Stimulated activated CD8-positive, alpha-beta memory T cell treated with anti-CD3 and anti-CD28 coated beads, Interleukin-15, amount 100 ng/mL, for 24 hours (primary cell): Measurements from ENCODE around the gene NCKAP5.

Experiments used
- DNase-seq: peaks from one replicate; pipeline ENCODE4 v3.0.0-alpha.2; 2020; ENCODE audit warnings: low read depth

NCKAP5 gene

GRCh38 chr2:132752421-132753206 is 815.6 kb downstream of the NCKAP5 start:
- no peak for DNase-seq

- DNase-seq = no peak
Observed at GRCh38 chr2:132751836-132752235, 816.4 kb downstream of the NCKAP5 start.

GRCh38 chr2:132750606-132751005 is 817.7 kb downstream of the NCKAP5 start:
- DNase-seq = no peak

- DNase-seq = no peak
Observed at GRCh38 chr2:132747046-132747445, 821.2 kb downstream of the NCKAP5 start.

- no peak for DNase-seq
Observed at GRCh38 chr2:132741754-132742153, 826.5 kb downstream of the NCKAP5 start.

- no peak for DNase-seq
Observed at GRCh38 chr2:132740081-132740720, 828.1 kb downstream of the NCKAP5 start.

- no peak for DNase-seq
Observed at GRCh38 chr2:132738223-132738622, 830.0 kb downstream of the NCKAP5 start.

- no peak for DNase-seq
Observed at GRCh38 chr2:132736059-132736458, 832.2 kb downstream of the NCKAP5 start.

GRCh38 chr2:132734961-132735360 is 833.3 kb downstream of the NCKAP5 start:
- no peak for DNase-seq

GRCh38 chr2:132733094-132733493 is 835.2 kb downstream of the NCKAP5 start:
- no peak for DNase-seq

- DNase-seq = no peak
Observed at GRCh38 chr2:132732694-132733093, 835.6 kb downstream of the NCKAP5 start.

- DNase-seq = no peak
Observed at GRCh38 chr2:132731441-132731840, 836.8 kb downstream of the NCKAP5 start.

- no peak for DNase-seq
Observed at GRCh38 chr2:132730611-132731010, 837.7 kb downstream of the NCKAP5 start.

- no peak for DNase-seq
Observed at GRCh38 chr2:132729522-132729921, 838.7 kb downstream of the NCKAP5 start.

GRCh38 chr2:132726155-132726554 is 842.1 kb downstream of the NCKAP5 start:
- no peak for DNase-seq

- no peak for DNase-seq
Observed at GRCh38 chr2:132725748-132726147, 842.5 kb downstream of the NCKAP5 start.

GRCh38 chr2:132725148-132725547 is 843.1 kb downstream of the NCKAP5 start:
- no peak for DNase-seq

GRCh38 chr2:132721938-132722337 is 846.3 kb downstream of the NCKAP5 start:
- DNase-seq = no peak

- DNase-seq = no peak
Observed at GRCh38 chr2:132720393-132720792, 847.9 kb downstream of the NCKAP5 start.

- DNase-seq = no peak
Observed at GRCh38 chr2:132719480-132719879, 848.8 kb downstream of the NCKAP5 start.

GRCh38 chr2:132716954-132717353 is 851.3 kb downstream of the NCKAP5 start:
- DNase-seq = no peak

GRCh38 chr2:132715386-132716351 is 852.6 kb downstream of the NCKAP5 start:
- no peak for DNase-seq
